Omental fat pad (tissue), 4 donors: ENCODE measurements around the gene ERCC2. TPM values are rescaled to one million over a fixed set of nuclear protein-coding genes. Genes with fewer than 3 reads are reported as not detected.

Experiments used
- ATAC-seq: fragments of 150-250 bp; one replicate; pipeline ENCODE4 v1.9.1; 2016; ENCODE audit warnings: mild to moderate bottlenecking, moderate library complexity; ENCODE audit not compliant: low FRiP score
- DNase-seq: peaks from one replicate; pipeline ENCODE4 v3.0.0-alpha.2; 2019; ENCODE audit warnings: low spot score
- CTCF ChIP-seq, 3 donors: fragments of 450-650 bp; IDR thresholded peaks; one replicate each; pipeline ENCODE4 v1.5.1; 2016 to 2017; ENCODE audit warnings: antibody characterized with exemption in 3 of 3, mild to moderate bottlenecking in 3 of 3, moderate library complexity in 2 of 3
- total RNA-seq, 4 donors: library from RNA; depleted of rRNA; stranded (reverse); fragments of >200 nt; gene quantifications; one replicate each; pipeline ENCODE4 v1.1.0, GENCODE V29; 2016

Gene ERCC2
- total RNA-seq, 4 donors from 2014 or later, result 7.1 to 11.2 (median 8.4) TPM

DNA sequence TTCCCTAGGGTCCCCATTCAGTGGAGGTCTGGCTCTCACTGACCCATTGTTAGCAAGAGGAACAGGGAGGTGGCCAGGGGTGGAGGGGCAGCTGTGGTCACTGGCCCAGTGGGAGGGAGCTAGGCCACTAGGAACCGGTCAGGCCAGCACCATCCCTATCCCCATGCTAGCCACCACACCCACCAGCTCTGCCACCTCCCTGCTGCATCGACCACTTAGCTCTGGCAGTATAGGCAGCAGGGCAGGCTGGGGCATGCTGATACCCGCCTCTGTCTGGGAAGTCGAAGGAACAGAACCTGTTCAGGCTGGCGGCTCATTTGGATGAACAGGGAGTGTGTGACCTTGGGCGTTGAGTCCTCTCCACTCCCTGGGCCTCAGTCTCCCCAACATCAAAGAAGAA is 29.8 kb upstream of the ERCC2 start:
- no peak for ATAC-seq

GRCh38 chr19:45395821-45396617 is 25.6 kb upstream of the ERCC2 start:
- no peak for ATAC-seq
- DNase-seq, result no peak
- no peak for TF ChIP-seq CTCF (IDR thresholded peaks at IDR 0.05)

More for the DNA sequence above, 29.8 kb upstream of the ERCC2 start:
- TF ChIP-seq CTCF (IDR thresholded peaks at IDR 0.05), result no peak
- DNase-seq, result no peak

GRCh38 chr19:45391871-45392665 is 21.7 kb upstream of the ERCC2 start:
- no peak for DNase-seq
- no peak for TF ChIP-seq CTCF (IDR thresholded peaks at IDR 0.05)
- no peak for ATAC-seq

- no peak for TF ChIP-seq CTCF (IDR thresholded peaks at IDR 0.05)
- DNase-seq, result no peak
- ATAC-seq, result no peak
These were observed 21.0 kb upstream of the ERCC2 start for GRCh38 chr19:45391346-45391745.

DNA sequence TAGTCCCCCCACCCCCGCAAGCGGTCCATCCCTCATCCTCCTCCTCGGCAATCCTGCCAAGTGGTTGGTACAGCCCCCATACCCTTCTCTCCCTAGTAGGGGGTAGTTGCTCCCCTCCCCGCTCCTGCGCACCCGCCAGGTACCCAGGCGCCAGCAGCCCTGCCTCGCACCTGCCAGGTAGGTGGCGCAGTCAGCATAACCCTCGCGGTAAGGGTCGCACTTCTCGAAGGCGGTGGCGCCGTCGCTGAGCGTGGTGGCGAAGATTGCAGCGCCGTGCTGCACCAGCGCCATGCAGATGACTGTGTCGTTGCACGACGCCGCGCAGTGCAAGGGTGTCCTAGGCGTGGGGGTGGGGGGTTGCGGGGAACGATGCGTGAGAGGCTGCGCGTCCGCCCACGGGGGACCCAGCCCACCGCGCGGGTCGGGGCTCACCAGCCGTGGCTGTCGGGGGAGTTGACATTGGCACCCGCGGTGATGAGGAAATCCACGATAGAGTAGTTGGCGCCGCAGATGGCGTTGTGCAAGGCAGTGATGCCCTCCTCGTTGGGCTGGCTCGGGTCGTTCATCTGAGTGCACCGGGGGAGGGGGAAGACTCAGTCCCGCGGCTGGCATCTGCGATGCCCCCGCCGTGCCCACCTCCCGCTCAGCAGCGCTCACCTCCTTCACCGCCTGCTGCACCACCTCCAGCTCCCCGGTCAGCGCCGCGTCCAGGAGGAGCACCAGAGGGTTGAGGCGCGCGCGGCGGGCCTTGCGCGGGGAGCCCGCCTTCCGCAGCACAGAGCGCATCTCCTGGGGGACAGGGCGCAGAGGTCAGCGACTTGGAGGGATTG is 15.2 kb upstream of the ERCC2 start:
- ATAC-seq (peak; percentile 52), DNase-seq (no peak)
- no peak for TF ChIP-seq CTCF (IDR thresholded peaks at IDR 0.05)

- no peak for ATAC-seq
These were observed 12.1 kb upstream of the ERCC2 start for GRCh38 chr19:45382426-45382825.

More at GRCh38 chr19:45382426-45382825, 12.1 kb upstream of the ERCC2 start:
- TF ChIP-seq CTCF (IDR thresholded peaks at IDR 0.05), result no peak
- no peak for DNase-seq
